GM06990 (cell line): ENCODE results near the gene EHD4.

Source experiments
- DNase-seq: peaks from one replicate; pipeline ENCODE4 v3.0.0-alpha.2; 2011; ENCODE audit not compliant: insufficient read length; ENCODE audit errors: extremely low read depth
- H3K27me3 ChIP-seq: replicated peaks from 2 replicates; pipeline ENCODE4 v1.6.0; 2011; ENCODE audit warnings: low read length; ENCODE audit not compliant: control insufficient read depth, insufficient read depth
- H3K36me3 ChIP-seq: 2 replicates; pipeline ENCODE4 v1.5.1; 2011; ENCODE audit warnings: low read length; ENCODE audit not compliant: control insufficient read depth, insufficient read depth
- H3K4me3 ChIP-seq: replicated peaks from 2 replicates; pipeline ENCODE4 v1.5.1; 2011; ENCODE audit warnings: low read depth, mild to moderate bottlenecking, control low read depth, low read length
- CTCF ChIP-seq: IDR thresholded peaks from 2 replicates; pipeline ENCODE4 v1.5.1; 2011; ENCODE audit warnings: low read length, control low read depth, mild to moderate bottlenecking, inconsistent platforms; ENCODE audit not compliant: insufficient read depth, poor library complexity, severe bottlenecking

EHD4 gene

GRCh38 chr15:42009022-42009421 is 36.7 kb upstream of the EHD4 start:
- no peaks in the 10 kb centered on the region for H3K36me3 ChIP-seq
- H3K27me3 ChIP-seq: no peaks in the 10 kb centered on the region
- H3K4me3 ChIP-seq: no peak overlapping the region
- DNase-seq: no peak
- TF ChIP-seq CTCF: no peak

- no peak for TF ChIP-seq CTCF
- Histone ChIP-seq H3K36me3 (no peaks in the 10 kb centered on the region), H3K27me3 (no peaks in the 10 kb centered on the region), H3K4me3 (no peak overlapping the region)
- no peak for DNase-seq
Observed at GRCh38 chr15:42007386-42007785, 35.0 kb upstream of the EHD4 start.

- no peaks in the 10 kb centered on the region for H3K27me3 ChIP-seq
- H3K36me3 ChIP-seq: no peaks in the 10 kb centered on the region
- H3K4me3 ChIP-seq: no peak overlapping the region
- no peak for TF ChIP-seq CTCF
- DNase-seq: no peak
Observed at GRCh38 chr15:42002333-42002732, 30.0 kb upstream of the EHD4 start.

- Histone ChIP-seq H3K36me3 (no peaks in the 10 kb centered on the region), H3K27me3 (no peaks in the 10 kb centered on the region), H3K4me3 (no peak overlapping the region)
- no peak for DNase-seq
- TF ChIP-seq CTCF: no peak
Observed at GRCh38 chr15:42001236-42001635, 28.9 kb upstream of the EHD4 start.

GRCh38 chr15:41999290-42000285 is 27.2 kb upstream of the EHD4 start:
- Histone ChIP-seq H3K36me3 (no peaks in the 10 kb centered on the region), H3K27me3 (no peaks in the 10 kb centered on the region), H3K4me3 (no peak overlapping the region)
- DNase-seq: no peak
- no peak for TF ChIP-seq CTCF

- Histone ChIP-seq H3K36me3 (no peaks in the 10 kb centered on the region), H3K4me3 (no peak overlapping the region), H3K27me3 (no peaks in the 10 kb centered on the region)
- no peak for TF ChIP-seq CTCF
- DNase-seq: no peak
Observed at GRCh38 chr15:41997845-41998244, 25.5 kb upstream of the EHD4 start.
